Tibial nerve (tissue), 4 donors: ENCODE measurements around the gene HIP1.

ENCODE experiments used
- EP300 ChIP-seq, 2 donors: sonication (generic); formaldehyde crosslinking; IDR thresholded peaks; one replicate each; pipeline ENCODE4 v1.6.1; 2017; ENCODE audit warnings: antibody characterized with exemption in 2 of 2, mild to moderate bottlenecking in 1 of 2
- POLR2A ChIP-seq, 2 donors: fragments of 450-650 bp; IDR thresholded peaks; one replicate each; pipeline ENCODE4 v1.6.1; 2017; ENCODE audit warnings: antibody characterized with exemption in 2 of 2, mild to moderate bottlenecking in 2 of 2, moderate library complexity in 2 of 2
- TF ChIP-seq, protein P1 (sequence below), 5 experiments: fragments of 200-600 bp in 3 of 5; fragments of 450-650 bp in 2 of 5; sonication (generic) in 3 of 5; IDR thresholded peaks; one replicate each; pipeline ENCODE4 v1.5.1; 2016 to 2019; ENCODE audit warnings: antibody characterized with exemption in 5 of 5, mild to moderate bottlenecking in 3 of 5, moderate library complexity in 2 of 5

DNA sequence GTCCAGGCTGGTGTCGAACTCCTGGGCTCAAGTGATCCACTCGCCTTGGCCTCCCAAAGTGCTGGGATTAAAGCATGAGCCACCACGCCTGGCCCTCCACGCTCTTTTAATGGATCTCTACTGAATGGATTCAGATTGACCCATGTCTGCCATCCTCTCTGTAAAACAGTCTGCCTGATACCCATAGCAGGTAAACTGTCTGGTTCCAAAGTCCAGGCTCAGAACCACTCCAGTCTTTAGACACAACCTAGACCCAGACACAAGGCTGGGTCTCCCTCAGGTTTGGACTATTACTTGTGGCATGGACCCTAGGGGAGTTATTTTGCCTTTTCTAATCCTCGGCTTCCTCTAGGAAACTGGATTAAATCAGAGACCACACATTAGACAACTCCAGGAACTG is 19.1 kb downstream of the HIP1 start:
- TF ChIP-seq, protein P1, sequence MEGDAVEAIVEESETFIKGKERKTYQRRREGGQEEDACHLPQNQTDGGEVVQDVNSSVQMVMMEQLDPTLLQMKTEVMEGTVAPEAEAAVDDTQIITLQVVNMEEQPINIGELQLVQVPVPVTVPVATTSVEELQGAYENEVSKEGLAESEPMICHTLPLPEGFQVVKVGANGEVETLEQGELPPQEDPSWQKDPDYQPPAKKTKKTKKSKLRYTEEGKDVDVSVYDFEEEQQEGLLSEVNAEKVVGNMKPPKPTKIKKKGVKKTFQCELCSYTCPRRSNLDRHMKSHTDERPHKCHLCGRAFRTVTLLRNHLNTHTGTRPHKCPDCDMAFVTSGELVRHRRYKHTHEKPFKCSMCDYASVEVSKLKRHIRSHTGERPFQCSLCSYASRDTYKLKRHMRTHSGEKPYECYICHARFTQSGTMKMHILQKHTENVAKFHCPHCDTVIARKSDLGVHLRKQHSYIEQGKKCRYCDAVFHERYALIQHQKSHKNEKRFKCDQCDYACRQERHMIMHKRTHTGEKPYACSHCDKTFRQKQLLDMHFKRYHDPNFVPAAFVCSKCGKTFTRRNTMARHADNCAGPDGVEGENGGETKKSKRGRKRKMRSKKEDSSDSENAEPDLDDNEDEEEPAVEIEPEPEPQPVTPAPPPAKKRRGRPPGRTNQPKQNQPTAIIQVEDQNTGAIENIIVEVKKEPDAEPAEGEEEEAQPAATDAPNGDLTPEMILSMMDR (IDR thresholded peaks at IDR 0.05): no peak
- no peak for TF ChIP-seq EP300 (IDR thresholded peaks at IDR 0.05)
- no peak for TF ChIP-seq POLR2A (IDR thresholded peaks at IDR 0.05)
